Central memory CD8-positive, alpha-beta T cell (primary cell): ENCODE data around the gene PTPN4.

Experiments used
- ATAC-seq: fragments of 150-1000 bp; cut with Tn5 transposase; replicated peaks from 2 replicates; pipeline ENCODE4 v1.10.0; 2022; ENCODE audit warnings: mild to moderate bottlenecking, moderate FRiP score, moderate number of reproducible peaks; ENCODE audit not compliant: poor library complexity, severe bottlenecking; ENCODE audit errors: extremely low read depth
- DNase-seq, 2 donors: peaks; one replicate each; pipeline ENCODE4 v3.0.0; 2021; ENCODE audit warnings: low spot score in 2 of 2
- H3K27ac Mint-ChIP-seq: one replicate; pipeline ENCODE4 v1.8.0; 2022; ENCODE audit warnings: low read depth, mild to moderate bottlenecking, moderate library complexity, mixed read lengths
- H3K27me3 Mint-ChIP-seq: one replicate; pipeline ENCODE4 v1.8.0; 2022; ENCODE audit warnings: mixed read lengths
- H3K36me3 Mint-ChIP-seq: one replicate; pipeline ENCODE4 v1.8.0; 2022; ENCODE audit warnings: mild to moderate bottlenecking, moderate library complexity, mixed read lengths; ENCODE audit not compliant: insufficient read depth
- H3K4me1 Mint-ChIP-seq: one replicate; pipeline ENCODE4 v1.8.0; 2022; ENCODE audit warnings: mixed read lengths
- H3K4me3 Mint-ChIP-seq: one replicate; pipeline ENCODE4 v1.8.0; 2022; ENCODE audit warnings: mild to moderate bottlenecking, moderate library complexity, mixed read lengths
- H3K9me3 Mint-ChIP-seq: one replicate; pipeline ENCODE4 v1.8.0; 2022; ENCODE audit warnings: mixed read lengths

Gene PTPN4

GRCh38 chr2:119756837-119757236 is 2.9 kb upstream of the PTPN4 start:
- ATAC-seq = no peak
- H3K9me3 Mint-ChIP-seq = no peaks in the 10 kb centered on the region
- no peak overlapping the region for H3K27ac Mint-ChIP-seq

GRCh38 chr2:119758881-119759450 is 756 bp upstream of the PTPN4 start:
- Mint-ChIP-seq H3K27me3 (no peaks in the 10 kb centered on the region), H3K36me3 (peaks cover 11% of the 10 kb centered on the region), H3K4me3 (peak overlapping the region; percentile 84), H3K27ac (peak overlapping the region; percentile 92), H3K4me1 (peaks cover 36% of the 10 kb centered on the region), H3K9me3 (no peaks in the 10 kb centered on the region)
- DNase-seq = no peak
- peak; percentile 4 for ATAC-seq

More at GRCh38 chr2:119756837-119757236, 2.9 kb upstream of the PTPN4 start:
- peaks cover 11% of the 10 kb centered on the region for H3K36me3 Mint-ChIP-seq
- no peak overlapping the region for H3K4me3 Mint-ChIP-seq
- no peak for DNase-seq
- H3K4me1 Mint-ChIP-seq = peaks cover 24% of the 10 kb centered on the region
- H3K27me3 Mint-ChIP-seq = no peaks in the 10 kb centered on the region

- Mint-ChIP-seq H3K9me3 (no peaks in the 10 kb centered on the region), H3K4me1 (peaks cover 49% of the 10 kb centered on the region), H3K27ac (peak overlapping the region; percentile 92), H3K27me3 (no peaks in the 10 kb centered on the region), H3K4me3 (peak overlapping the region; percentile 84), H3K36me3 (peaks cover 12% of the 10 kb centered on the region)
- DNase-seq (no peak), ATAC-seq (peak; percentile 8)
Observed at GRCh38 chr2:119760237-119760955, 674 bp downstream of the PTPN4 start.

GRCh38 chr2:119760956-119761275 is 1.2 kb downstream of the PTPN4 start:
- peak overlapping the region; percentile 84 for H3K4me3 Mint-ChIP-seq
- DNase-seq = no peak
- peaks cover 54% of the 10 kb centered on the region for H3K4me1 Mint-ChIP-seq
- no peaks in the 10 kb centered on the region for H3K9me3 Mint-ChIP-seq
- peak overlapping the region; percentile 92 for H3K27ac Mint-ChIP-seq
- peaks cover 12% of the 10 kb centered on the region for H3K36me3 Mint-ChIP-seq
- H3K27me3 Mint-ChIP-seq = no peaks in the 10 kb centered on the region
- no peak for ATAC-seq

GRCh38 chr2:119764832-119765231 is 5.1 kb downstream of the PTPN4 start:
- Mint-ChIP-seq H3K4me3 (no peak overlapping the region), H3K4me1 (peaks cover 55% of the 10 kb centered on the region), H3K36me3 (peaks cover 5% of the 10 kb centered on the region), H3K27me3 (no peaks in the 10 kb centered on the region), H3K9me3 (no peaks in the 10 kb centered on the region), H3K27ac (no peak overlapping the region)
- DNase-seq (no peak), ATAC-seq (no peak)

GRCh38 chr2:119765433-119766002 is 5.8 kb downstream of the PTPN4 start:
- DNase-seq (no peak), ATAC-seq (no peak)
- peaks cover 52% of the 10 kb centered on the region for H3K4me1 Mint-ChIP-seq
- H3K4me3 Mint-ChIP-seq = no peak overlapping the region
- peaks cover 3% of the 10 kb centered on the region for H3K36me3 Mint-ChIP-seq
- no peaks in the 10 kb centered on the region for H3K9me3 Mint-ChIP-seq
- no peak overlapping the region for H3K27ac Mint-ChIP-seq
- no peaks in the 10 kb centered on the region for H3K27me3 Mint-ChIP-seq

GRCh38 chr2:119766944-119767343 is 7.2 kb downstream of the PTPN4 start:
- no peaks in the 10 kb centered on the region for H3K9me3 Mint-ChIP-seq

GRCh38 chr2:119768742-119769141 is 9.0 kb downstream of the PTPN4 start:
- no peak for DNase-seq
- Mint-ChIP-seq H3K36me3 (peaks cover 1% of the 10 kb centered on the region), H3K4me3 (no peak overlapping the region), H3K9me3 (no peaks in the 10 kb centered on the region), H3K27ac (no peak overlapping the region), H3K4me1 (peaks cover 36% of the 10 kb centered on the region), H3K27me3 (no peaks in the 10 kb centered on the region)
- ATAC-seq = no peak

More at GRCh38 chr2:119766944-119767343, 7.2 kb downstream of the PTPN4 start:
- no peaks in the 10 kb centered on the region for H3K27me3 Mint-ChIP-seq
- DNase-seq (no peak), ATAC-seq (no peak)
- H3K36me3 Mint-ChIP-seq = peaks cover 1% of the 10 kb centered on the region
- peaks cover 51% of the 10 kb centered on the region for H3K4me1 Mint-ChIP-seq
- no peak overlapping the region for H3K4me3 Mint-ChIP-seq
- H3K27ac Mint-ChIP-seq = no peak overlapping the region

- DNase-seq (no peak), ATAC-seq (no peak)
- no peak overlapping the region for H3K4me3 Mint-ChIP-seq
- peaks cover 1% of the 10 kb centered on the region for H3K36me3 Mint-ChIP-seq
- no peak overlapping the region for H3K27ac Mint-ChIP-seq
- no peaks in the 10 kb centered on the region for H3K9me3 Mint-ChIP-seq
- peaks cover 34% of the 10 kb centered on the region for H3K4me1 Mint-ChIP-seq
- H3K27me3 Mint-ChIP-seq = no peaks in the 10 kb centered on the region
Observed at GRCh38 chr2:119769645-119770044, 9.9 kb downstream of the PTPN4 start.

GRCh38 chr2:119771331-119771730 is 11.6 kb downstream of the PTPN4 start:
- peaks cover 31% of the 10 kb centered on the region for H3K4me1 Mint-ChIP-seq
- ATAC-seq (no peak), DNase-seq (no peak)
- no peaks in the 10 kb centered on the region for H3K27me3 Mint-ChIP-seq
- no peak overlapping the region for H3K27ac Mint-ChIP-seq
- H3K36me3 Mint-ChIP-seq = no peaks in the 10 kb centered on the region
- H3K4me3 Mint-ChIP-seq = no peak overlapping the region
- H3K9me3 Mint-ChIP-seq = no peaks in the 10 kb centered on the region

- no peaks in the 10 kb centered on the region for H3K9me3 Mint-ChIP-seq
- peaks cover 35% of the 10 kb centered on the region for H3K4me1 Mint-ChIP-seq
- ATAC-seq (no peak), DNase-seq (no peak)
- peaks cover 2% of the 10 kb centered on the region for H3K36me3 Mint-ChIP-seq
- no peak overlapping the region for H3K4me3 Mint-ChIP-seq
- no peak overlapping the region for H3K27ac Mint-ChIP-seq
- no peaks in the 10 kb centered on the region for H3K27me3 Mint-ChIP-seq
Observed at GRCh38 chr2:119772128-119772527, 12.4 kb downstream of the PTPN4 start.

GRCh38 chr2:119772767-119773166 is 13.0 kb downstream of the PTPN4 start:
- Mint-ChIP-seq H3K36me3 (peaks cover 2% of the 10 kb centered on the region), H3K27ac (no peak overlapping the region), H3K4me1 (peaks cover 41% of the 10 kb centered on the region), H3K9me3 (no peaks in the 10 kb centered on the region), H3K27me3 (no peaks in the 10 kb centered on the region), H3K4me3 (no peak overlapping the region)
- no peak for ATAC-seq
- no peak for DNase-seq

GRCh38 chr2:119774026-119774425 is 14.3 kb downstream of the PTPN4 start:
- Mint-ChIP-seq H3K4me1 (peaks cover 54% of the 10 kb centered on the region), H3K27me3 (no peaks in the 10 kb centered on the region), H3K9me3 (no peaks in the 10 kb centered on the region), H3K27ac (no peak overlapping the region), H3K4me3 (no peak overlapping the region), H3K36me3 (peaks cover 2% of the 10 kb centered on the region)
- DNase-seq (no peak), ATAC-seq (no peak)
